MCF 10A (cell line): ENCODE measurements around the gene GRIN2B. TPM values are rescaled to one million over a fixed set of nuclear protein-coding genes. Genes with fewer than 3 reads are reported as not detected.

ENCODE experiments used
- BruUV-seq: library from RNA; stranded (reverse); fragments of 400-500 nt; replicated peaks from 2 replicates; lab custom pipeline; 2021; lab: Mats Ljungman, UMichigan
- CTCF ChIA-PET: fragments of 300-600 bp; sonication (Branson Sonifier 250); formaldehyde crosslinking; extraction: SDS; loops from one replicate; lab custom pipeline; 2021; ENCODE audit warnings: antibody characterized with exemption, inconsistent platforms; lab: Yijun Ruan, JAX
- POLR2A ChIA-PET: fragments of 300-600, 350-650 bp; sonication (Branson Sonifier 250); formaldehyde crosslinking; extraction: SDS; loops from one replicate; lab custom pipeline; 2020; ENCODE audit warnings: antibody characterized with exemption, inconsistent platforms; lab: Yijun Ruan, JAX
- DNase-seq: peaks from one replicate; pipeline ENCODE4 v3.0.0-alpha.2; 2018; ENCODE audit not compliant: unreplicated experiment
- H3K27ac Mint-ChIP-seq: one replicate; pipeline ENCODE4 v1.8.0; 2022; ENCODE audit warnings: mild to moderate bottlenecking, low read depth, mixed read lengths; ENCODE audit not compliant: unreplicated experiment
- H3K27me3 Mint-ChIP-seq: one replicate; pipeline ENCODE4 v1.8.0; 2022; ENCODE audit warnings: mixed read lengths; ENCODE audit not compliant: insufficient read depth, unreplicated experiment
- H3K36me3 Mint-ChIP-seq: one replicate; pipeline ENCODE4 v1.8.0; 2022; ENCODE audit warnings: mild to moderate bottlenecking, moderate library complexity, mixed read lengths; ENCODE audit not compliant: insufficient read depth, unreplicated experiment
- H3K4me1 Mint-ChIP-seq: one replicate; pipeline ENCODE4 v1.8.0; 2022; ENCODE audit warnings: mixed read lengths; ENCODE audit not compliant: insufficient read depth, unreplicated experiment
- H3K4me3 Mint-ChIP-seq: one replicate; pipeline ENCODE4 v1.8.0; 2022; ENCODE audit warnings: mild to moderate bottlenecking, moderate library complexity, mixed read lengths; ENCODE audit not compliant: unreplicated experiment
- H3K9me3 Mint-ChIP-seq: one replicate; pipeline ENCODE4 v1.8.0; 2022; ENCODE audit warnings: mixed read lengths; ENCODE audit not compliant: unreplicated experiment
- CTCF ChIP-seq: fragments of 200-600 bp; IDR thresholded peaks from one replicate; pipeline ENCODE4 v1.8.0; 2022; ENCODE audit warnings: antibody characterized with exemption, mild to moderate bottlenecking; ENCODE audit not compliant: unreplicated experiment
- intact Hi-C: fragments of 100-400 bp; cut with micrococcal nuclease; formaldehyde crosslinking; loops from 2 replicates; pipeline ENCODE4 v1.14.1; 2022
- total RNA-seq: library from RNA; stranded (reverse); gene quantifications from 2 replicates; pipeline ENCODE4 v1.2.3, GENCODE V29; 2022

Gene GRIN2B
- total RNA-seq, 1 experiment from 2014 or later: not detected

GRCh38 chr12:13961971-13962370 is 19.4 kb downstream of the GRIN2B start:
- Mint-ChIP-seq H3K9me3 (peaks cover 11% of the 10 kb centered on the region), H3K36me3 (no peaks in the 10 kb centered on the region), H3K27ac (no peak overlapping the region), H3K4me3 (no peak overlapping the region), H3K27me3 (peaks cover 25% of the 10 kb centered on the region), H3K4me1 (no peaks in the 10 kb centered on the region)
- DNase-seq: no peak
- ChIA-PET CTCF (no interaction called here), POLR2A (no interaction called here)
- intact Hi-C loops: no loop called here
- TF ChIP-seq CTCF: no peak
- no TSS peak for BruUV-seq

- TF ChIP-seq CTCF: no peak
- Mint-ChIP-seq H3K27ac (no peak overlapping the region), H3K36me3 (no peaks in the 10 kb centered on the region), H3K27me3 (peaks cover 41% of the 10 kb centered on the region), H3K4me1 (no peaks in the 10 kb centered on the region), H3K4me3 (no peak overlapping the region), H3K9me3 (peaks cover 11% of the 10 kb centered on the region)
- no TSS peak for BruUV-seq
- intact Hi-C loops: no loop called here
- ChIA-PET POLR2A (no interaction called here), CTCF (interaction anchor here (0.8 kb wide), 1 partner anchor 90 kb away, joined by 4 read pairs; no protein-coding TSS in a partner anchor)
- DNase-seq: no peak
These were observed 22.2 kb downstream of the GRIN2B start for GRCh38 chr12:13959131-13959723.

GRCh38 chr12:13957576-13957975 is 23.8 kb downstream of the GRIN2B start:
- H3K4me3 Mint-ChIP-seq: no peak overlapping the region
- no peaks in the 10 kb centered on the region for H3K4me1 Mint-ChIP-seq
- intact Hi-C loops: no loop called here
- BruUV-seq: no TSS peak
- no peaks in the 10 kb centered on the region for H3K36me3 Mint-ChIP-seq
- POLR2A ChIA-PET: no interaction called here
- H3K27me3 Mint-ChIP-seq: peaks cover 41% of the 10 kb centered on the region
- H3K9me3 Mint-ChIP-seq: peaks cover 11% of the 10 kb centered on the region
- H3K27ac Mint-ChIP-seq: no peak overlapping the region
- no peak for DNase-seq
- no peak for TF ChIP-seq CTCF
- CTCF ChIA-PET: interaction anchor here (0.5 to 0.6 kb wide), 2 partner anchors 33 to 557 kb away, joined by 3 to 5 read pairs; no protein-coding TSS in a partner anchor

GRCh38 chr12:13956060-13956590 is 25.3 kb downstream of the GRIN2B start:
- no TSS peak for BruUV-seq
- POLR2A ChIA-PET: no interaction called here
- no peak for DNase-seq
- Mint-ChIP-seq H3K27ac (no peak overlapping the region), H3K4me1 (no peaks in the 10 kb centered on the region), H3K4me3 (no peak overlapping the region), H3K9me3 (peaks cover 11% of the 10 kb centered on the region), H3K36me3 (no peaks in the 10 kb centered on the region), H3K27me3 (peaks cover 38% of the 10 kb centered on the region)
- no peak for TF ChIP-seq CTCF
- CTCF ChIA-PET: no interaction called here
- intact Hi-C loops: no loop called here
